Activated naive CD4-positive, alpha-beta T cell treated with Interleukin-2 at 50 U/mL for 16 hours (primary cell): ENCODE measurements around the gene MAML2.

ENCODE experiments used
- DNase-seq: peaks from one replicate; pipeline ENCODE4 v3.0.0-alpha.2; 2020

The MAML2 gene

DNA sequence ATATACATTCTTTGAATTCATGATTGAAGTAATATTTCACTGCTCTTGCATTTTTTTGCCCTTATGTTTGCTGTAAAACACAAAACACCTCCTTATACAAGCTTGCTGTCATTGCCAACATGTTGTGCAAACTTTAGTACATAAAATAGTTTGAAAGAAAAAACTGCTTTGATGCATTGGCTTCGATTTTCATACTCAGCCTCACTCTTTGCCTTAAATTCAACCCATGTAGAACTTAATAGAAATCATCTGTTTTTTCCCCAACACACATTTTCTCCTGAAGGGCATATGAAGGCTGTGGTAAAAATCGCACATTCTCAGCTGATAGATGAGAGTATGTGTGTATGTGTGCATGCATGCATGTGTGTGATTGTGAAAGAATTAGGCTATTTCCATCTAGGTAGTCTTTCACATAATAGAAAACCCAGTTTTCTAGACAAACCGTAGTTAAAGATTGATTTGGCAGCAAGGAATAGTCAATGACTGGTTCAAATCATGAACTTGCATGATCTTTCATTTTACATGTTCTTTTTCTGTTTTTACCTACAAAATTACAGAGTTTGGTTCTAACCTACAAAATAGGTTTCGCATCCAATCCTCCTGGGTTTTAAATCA lies 346.3 kb downstream of the MAML2 start:
- DNase-seq, result no peak

DNA sequence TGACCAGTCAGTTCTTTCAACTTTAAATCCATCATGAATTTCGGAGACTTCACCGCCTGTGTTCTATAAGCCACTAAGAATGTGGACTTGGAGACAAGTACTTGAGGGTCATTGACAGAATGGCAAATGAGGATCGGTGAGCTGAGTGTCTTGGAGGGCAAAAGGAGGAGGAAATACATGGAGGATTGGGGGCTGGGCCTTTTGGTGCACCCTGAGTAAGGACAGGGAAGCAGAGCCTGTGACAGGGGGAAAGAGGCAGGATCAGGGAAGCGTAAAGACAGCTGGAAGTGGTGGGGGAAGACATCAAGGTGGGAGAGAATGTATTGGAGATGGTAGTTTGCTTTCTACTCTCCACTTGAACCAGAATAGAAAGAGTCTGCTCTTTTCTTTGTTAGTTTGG lies 348.7 kb downstream of the MAML2 start:
- DNase-seq, result no peak

DNA sequence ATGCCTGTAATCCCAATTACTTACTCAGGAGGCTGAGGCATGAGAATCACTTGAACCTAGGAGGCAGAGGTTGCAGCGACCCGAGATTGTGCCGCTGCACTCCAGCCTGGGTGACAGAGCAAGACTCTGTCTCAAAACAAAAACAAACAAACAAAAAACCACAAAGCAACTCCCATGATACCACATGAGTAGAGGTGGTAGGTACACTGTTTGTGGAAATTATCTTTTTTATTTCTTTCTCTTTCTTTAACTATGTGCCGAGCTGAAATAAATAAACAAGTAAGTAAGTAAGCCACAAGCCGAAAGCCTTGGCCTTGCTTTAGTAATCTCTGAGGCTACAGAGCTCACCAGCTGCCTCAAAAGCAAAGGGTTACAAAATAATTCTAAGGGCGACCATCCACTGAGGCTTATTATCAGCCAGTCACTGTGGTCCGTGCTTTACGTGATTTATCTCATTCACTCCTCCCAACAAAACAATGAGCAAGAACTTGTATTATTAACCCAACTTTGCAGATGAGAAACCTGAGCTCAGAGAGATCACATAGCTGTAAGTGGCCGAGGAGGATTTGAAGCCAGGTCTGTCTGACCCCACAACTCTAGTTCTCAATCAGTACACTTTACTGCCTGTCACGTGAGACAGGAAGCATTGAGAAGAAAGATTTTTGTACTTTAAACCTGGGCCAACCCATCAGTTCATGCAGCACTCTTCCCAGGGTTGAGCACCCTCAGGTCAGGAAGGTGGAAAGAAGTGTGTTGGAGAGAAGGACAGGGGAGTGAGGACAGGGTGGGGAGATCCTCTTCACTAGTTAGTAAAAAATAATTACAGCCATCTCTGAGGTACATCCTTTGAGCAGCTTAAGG lies 349.3 kb downstream of the MAML2 start:
- no peak for DNase-seq

DNA sequence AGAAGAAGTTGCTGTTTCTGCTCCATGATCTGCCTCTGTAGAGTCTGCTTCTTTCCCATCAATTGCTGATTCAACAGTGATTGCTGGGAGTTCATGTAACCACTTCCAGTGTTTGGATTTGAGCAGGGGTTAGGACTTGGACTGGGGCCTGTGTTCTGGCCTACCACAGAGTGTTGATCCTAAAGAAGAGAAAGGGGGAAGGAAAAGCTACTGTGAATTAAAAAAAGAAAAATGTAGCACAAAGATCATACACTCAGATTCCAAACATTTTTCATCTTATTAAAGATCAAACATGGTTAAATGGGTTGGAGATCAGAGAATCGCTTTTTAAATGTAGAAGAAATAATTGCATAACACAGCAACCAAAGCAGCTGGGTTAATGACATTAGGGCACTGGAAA lies 351.4 kb downstream of the MAML2 start:
- no peak for DNase-seq

DNA sequence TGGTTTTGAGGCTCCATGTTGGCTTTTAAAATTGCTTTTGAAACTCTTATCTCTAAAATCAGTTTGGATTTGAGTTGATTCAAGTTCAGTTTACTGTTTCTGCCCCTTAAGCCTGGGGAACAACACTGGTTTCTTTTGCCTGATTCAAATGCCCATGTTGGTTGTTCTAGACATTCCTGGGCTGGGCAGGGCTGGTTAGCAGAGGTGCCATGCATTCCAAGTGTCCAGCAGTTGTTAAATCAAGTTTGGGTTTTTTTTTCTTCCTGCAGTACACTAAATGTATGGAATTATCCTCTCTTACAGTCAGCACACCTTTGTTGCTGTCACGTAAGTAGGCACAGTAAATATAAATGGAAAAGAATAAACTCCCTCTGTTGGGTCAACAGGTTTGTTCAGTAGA lies 351.9 kb downstream of the MAML2 start:
- DNase-seq, result no peak

DNA sequence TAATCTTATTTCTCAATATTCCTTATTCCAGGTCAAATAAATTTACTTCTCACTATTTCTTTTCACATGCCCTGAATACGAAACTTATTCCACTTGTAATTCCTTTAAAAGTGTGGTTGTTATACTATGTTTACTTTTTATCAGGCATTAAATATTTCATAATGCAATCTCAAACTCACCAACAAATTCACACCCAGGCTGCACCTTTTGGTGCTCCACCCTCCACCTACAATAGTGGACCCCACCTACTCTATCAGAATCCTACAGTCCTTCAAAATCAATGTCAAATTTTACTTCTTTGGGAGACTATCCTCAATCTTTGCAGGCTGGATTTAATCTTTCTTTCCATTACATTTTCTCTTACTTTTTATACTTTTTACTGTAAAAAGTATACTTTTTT lies 353.2 kb downstream of the MAML2 start:
- no peak for DNase-seq

DNA sequence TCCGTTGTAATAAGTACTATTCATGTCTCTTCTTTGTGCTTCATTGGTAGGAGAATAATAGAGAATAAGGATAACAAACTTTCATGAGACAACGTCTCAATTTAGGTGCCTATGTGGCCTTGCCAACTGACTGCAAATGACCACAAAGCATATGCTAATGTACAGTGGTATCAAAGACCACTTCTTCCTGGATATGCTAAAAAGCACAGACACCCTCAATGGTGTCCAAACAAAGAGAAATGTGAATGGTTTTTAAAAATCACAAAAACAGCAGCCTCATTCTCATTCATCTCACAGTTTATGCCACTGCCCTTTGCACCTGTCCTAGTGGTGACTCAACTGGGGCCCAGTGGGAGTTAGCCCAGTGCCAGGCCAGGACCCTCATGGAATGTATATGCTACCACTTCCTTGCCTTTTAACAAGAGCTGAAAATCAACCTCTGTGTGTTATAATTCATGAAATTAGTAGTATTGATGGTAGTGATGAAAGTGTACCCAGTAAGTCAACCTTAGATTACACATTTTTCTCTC lies 353.9 kb downstream of the MAML2 start:
- DNase-seq, result no peak

DNA sequence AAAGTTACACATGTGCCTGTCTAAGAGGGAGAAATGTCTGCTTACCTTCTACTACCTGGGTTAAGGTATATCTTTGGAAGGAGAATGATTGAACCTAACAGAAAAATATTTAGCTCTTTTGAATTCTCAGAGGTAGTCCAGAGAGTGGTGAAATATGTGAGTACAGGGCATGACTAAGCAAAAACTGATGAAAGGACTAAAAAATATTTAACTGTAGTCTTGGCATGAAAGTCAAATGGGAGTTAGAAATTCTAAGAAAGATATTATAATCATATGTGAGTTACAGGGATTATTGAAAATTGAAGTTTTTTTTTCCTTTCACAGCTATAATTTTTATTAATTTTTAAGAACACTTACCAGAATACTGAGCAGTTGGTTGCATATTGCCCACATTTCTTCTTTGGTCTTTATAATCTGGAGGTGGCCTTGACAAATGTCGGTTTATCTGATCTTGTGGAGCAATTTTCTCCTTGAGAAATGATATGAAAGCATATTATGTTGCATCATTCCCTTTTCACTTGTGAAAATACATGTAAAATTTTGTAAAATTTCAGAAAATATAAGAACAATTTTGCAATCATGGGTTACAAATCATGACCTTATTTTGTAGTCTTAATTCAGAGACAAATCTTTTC lies 357.7 kb downstream of the MAML2 start:
- no peak for DNase-seq

DNA sequence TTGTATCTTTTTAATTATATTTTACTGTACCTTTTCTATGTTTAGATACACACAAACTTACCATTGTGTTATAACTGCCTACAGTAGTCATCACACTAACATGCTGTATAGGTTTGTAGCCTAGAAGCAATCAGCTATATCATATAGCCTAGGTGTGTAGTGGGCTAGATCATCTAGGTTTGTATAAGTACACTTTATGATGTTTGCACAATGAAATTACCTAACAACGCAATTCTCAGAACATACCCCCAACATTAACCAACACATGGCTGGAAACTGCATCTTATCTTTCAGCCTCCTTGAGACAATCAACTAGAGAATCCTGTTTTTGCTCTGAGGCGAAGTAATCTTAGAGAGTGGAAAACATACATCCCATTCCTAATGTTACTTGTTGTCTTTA lies 358.9 kb downstream of the MAML2 start:
- no peak for DNase-seq

DNA sequence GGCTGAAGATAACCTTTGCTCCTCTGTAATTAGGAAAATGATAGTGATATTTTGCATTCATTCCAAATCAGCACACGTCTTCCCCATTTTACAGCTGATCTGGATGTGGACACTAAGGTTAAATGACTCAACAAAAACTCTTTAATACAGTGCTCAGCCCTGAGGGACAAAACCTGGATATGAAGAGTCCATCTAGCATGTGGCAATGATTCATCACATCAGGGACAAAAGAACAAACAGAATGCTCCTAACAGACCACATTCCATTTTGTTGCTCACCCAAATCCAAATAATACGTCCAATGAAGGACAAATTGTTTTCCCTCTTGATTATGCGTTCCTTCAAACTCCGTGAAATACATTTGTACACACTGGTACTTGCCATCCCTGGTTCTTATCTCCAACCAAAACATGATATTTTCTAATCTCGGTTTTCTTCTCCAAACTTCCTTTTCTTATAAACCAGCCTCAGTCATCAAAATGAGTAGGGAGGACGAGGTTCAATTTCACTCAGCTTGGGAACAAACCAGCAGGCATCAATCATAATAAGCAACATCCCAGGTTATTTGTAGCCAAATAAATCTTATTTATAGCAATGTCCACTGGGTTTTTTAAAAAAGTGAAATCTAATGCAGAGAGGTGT lies 365.3 kb downstream of the MAML2 start:
- DNase-seq, result no peak

DNA sequence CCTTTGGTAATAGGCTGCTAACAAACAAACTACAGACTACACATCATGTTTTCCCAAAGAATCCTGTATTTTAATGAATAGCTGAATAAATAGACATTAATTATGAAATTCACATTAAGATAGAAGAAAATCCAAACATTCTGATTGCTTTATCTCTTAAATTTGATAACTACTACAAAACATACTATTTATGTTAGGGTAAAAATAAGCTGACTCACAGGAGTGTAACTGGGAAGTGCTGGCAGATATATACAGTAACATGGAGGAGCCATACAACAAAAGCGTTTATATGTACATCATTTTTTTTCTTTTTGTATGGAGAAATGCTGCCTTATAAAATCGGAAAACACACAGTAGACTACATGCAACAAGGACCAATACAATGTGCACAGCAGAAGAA lies 366.4 kb downstream of the MAML2 start:
- DNase-seq, result no peak

DNA sequence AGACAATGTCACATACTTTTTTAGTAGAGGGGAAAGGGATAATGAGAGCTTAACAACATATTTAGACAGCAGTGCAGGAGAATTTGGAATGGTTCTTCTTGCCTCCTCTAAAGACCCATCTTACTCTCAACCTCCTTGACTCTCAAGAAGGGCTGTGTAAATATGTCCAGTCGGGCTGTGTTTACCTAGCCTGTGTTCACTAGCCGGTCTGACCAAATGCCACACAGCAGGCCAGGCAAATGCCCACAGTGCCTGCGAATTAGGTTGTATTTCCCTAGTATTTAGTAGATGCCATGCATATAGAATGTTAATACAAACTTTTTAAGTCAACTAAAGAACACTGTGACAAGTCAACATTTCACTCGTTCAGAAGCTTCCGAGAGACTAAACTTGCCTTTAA lies 367.7 kb downstream of the MAML2 start:
- no peak for DNase-seq

DNA sequence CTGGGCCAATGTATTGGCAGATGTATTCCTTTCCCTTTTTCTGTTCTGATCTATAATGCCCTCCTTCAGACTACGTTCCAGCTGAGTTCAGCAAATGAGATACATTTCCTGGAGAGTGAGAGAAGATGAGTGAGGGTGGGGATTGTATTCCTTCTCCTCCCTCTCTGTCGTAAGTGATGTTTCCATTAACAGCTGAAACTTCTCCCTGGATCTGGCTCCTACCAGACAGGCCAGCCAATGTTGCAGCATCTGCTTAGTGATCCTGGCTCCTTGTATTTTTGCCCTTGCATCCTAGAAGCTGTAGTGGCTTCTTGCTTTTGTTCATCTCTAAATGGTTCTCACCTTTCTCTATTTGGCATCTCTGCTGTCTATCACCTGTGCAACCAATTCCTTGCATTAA lies 370.9 kb downstream of the MAML2 start:
- no peak for DNase-seq

DNA sequence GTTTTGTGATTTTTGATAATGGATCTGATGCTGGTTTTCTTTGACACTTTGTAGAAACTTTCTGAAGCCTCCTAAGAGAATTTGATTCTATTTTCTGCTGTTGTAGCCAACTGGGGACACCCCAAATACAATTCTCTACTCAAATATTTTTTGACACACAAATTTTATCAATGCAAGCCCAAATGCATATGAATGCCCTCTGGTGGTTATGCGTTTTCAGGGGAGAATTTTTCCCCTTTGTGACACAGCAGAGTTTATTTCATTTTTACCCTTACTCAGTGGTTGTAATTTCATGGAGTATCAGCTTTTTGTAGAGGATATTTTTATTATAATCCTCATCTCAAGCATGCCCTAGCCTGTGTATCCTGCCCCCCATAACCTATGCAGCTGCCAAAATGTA lies 374.4 kb downstream of the MAML2 start:
- no peak for DNase-seq

DNA sequence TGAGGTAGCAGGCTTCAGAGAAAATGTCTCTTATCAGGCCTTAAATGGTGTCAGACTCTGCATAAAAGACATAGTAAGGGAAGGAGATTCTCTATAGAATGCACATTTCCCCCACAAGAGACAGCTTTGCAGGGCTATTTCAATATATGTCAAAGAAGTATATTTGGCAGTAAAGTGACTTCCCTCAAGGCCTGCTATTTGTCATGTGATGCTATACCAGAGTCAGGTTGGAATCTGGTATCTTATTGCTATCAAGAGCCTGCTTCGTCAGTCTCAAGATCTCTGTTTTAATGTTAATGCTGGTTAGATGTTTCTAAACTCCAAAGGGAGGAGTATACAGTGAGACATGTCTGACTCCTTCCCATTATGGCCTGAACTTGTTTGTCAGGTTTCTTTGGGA lies 378.7 kb downstream of the MAML2 start:
- no peak for DNase-seq

DNA sequence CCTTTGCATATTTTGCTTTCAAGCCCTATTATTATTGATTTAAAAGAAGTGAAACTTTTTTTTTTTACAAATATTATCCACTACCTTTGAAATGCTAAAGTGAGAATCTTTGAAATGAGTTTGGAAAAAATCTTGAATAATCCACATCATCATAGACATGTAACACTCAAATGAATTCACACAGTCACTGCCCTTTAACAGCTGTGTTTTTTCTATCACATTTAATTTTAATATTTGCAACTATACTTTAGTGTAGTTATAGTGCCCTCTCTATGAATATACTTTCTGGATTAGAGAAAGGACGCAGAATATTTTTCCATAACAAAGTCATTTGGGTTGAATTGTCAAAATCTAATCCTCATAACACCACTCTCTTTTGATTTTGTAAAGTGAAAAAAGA lies 381.2 kb downstream of the MAML2 start:
- DNase-seq, result no peak

DNA sequence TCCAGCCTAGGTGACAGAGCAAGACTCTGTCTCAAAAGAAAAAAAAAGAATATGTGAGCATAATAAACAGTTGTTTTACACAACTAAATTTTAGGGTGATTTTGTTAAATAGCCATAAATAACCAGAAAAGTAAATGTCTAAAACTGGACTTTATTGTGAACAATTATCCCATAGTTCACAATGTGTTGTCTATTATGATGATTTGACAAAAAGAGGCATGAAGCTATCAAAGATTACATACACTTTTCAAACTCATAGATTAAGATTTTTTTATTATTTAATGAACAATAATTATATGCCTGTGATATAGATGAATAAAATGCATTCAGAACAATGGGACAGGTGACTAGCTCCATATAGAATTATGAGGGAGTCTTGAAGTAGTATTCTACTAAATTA lies 392.1 kb downstream of the MAML2 start:
- DNase-seq, result no peak

DNA sequence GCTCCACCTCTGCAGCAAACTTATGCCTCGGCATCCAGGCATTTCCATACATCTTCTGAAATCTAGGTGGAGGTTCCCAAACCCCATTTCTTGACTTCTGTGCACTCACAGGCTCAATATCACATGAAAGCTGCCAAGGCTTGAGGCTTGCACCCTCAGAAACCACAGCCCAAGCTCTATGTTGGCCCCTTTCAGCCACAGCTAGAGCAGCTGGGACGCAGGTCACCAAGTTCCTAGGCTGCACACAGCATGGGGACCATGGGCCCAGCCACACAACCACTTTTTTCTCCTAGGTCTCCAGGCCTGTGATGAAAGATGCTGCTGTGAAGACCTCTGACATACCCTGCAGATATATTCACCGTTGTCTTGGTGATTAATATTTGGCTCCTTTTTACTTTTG lies 394.4 kb downstream of the MAML2 start:
- DNase-seq, result no peak

DNA sequence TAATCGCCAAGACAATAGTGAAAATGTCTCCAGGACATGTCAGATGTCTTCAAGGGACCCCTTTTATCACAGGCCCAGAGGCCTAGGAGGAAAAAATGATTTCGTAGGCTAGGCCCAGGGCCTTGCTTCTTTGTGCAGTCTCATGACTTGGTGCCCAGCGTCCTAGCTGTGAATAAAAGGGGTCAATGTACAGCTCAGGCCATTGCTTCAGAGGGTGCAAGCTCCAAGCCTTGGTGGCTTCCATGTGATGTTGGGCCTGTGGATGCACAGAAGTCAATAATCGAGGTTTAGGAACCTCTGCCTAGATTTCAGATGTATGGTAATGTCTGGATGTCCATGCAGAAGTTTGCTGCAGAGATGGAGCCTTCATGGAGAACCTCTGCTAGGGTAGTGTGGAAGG lies 398.4 kb downstream of the MAML2 start:
- no peak for DNase-seq

DNA sequence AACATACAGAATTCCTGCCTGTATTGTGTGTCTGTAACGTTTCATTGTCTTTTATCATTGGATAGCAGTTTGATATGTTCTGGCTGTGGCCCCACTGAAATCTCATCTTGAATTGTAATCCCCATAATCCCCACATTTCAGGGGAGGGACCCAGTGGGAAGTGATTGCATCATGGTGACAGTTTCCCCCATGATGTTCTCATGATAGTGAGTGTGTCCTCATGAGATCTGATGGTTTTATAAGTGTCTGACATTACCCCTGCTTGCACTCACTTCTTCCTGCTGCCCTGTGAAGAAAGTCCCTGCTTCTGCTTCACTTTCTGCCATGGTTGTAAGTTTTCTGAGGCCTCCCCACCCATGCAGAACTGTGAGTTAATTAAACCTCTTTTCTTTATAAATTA lies 399.4 kb downstream of the MAML2 start:
- DNase-seq, result no peak

DNA sequence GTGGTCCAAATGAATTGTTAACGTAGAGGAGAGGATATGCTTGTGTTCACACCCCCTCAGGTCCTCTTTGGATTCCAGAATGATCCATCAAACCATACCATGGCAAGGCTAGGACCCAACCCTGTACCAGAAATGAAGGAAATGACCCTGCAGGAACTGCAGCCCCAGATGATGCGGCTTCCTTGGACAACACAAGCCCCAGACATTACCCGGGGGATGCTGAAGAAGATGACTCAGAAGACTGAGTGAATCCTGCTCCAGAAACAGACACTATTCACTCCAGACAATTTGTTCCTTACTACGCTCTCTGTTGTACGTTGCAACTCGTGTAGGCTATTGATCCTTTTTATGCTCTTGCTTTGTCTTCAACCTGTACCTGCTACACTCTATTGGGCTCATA lies 403.9 kb downstream of the MAML2 start:
- no peak for DNase-seq

DNA sequence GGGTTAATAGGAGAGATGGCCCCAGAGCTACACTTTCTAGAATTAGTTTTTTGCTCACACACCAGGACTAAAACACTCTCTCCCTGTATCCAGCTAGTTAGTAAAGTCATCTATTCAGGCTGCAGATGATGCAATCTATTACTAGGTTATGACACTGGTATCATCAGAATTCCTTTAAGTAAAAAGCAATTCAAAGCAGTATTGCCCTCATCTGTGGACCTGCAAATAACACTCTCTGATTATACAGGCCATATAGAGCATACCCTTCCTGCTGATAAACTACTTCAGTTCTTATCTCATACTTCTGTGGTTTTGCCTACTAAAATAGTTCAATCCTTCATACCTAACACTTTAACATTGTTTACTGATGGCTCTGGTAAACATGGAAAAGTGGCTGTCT lies 405.6 kb downstream of the MAML2 start:
- no peak for DNase-seq

DNA sequence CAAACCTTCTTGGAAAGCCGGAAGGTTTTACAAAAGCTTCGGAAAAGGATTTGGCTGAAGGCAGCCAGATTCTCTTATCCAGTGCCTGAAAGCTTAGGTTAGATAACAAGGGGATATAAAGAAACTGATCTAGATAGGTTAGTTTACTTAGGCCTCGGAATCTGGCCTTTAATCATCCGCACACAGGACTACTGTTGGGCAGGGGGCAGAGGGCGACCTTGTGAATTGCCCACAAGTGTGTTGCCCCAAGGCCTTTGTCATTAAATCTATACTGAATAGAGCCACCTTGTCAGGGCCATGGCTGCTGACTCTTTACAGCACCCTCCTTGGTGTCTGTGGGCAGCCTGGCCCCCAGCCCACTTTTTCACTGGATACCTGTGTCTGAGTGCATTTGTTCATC lies 409.4 kb downstream of the MAML2 start:
- no peak for DNase-seq

DNA sequence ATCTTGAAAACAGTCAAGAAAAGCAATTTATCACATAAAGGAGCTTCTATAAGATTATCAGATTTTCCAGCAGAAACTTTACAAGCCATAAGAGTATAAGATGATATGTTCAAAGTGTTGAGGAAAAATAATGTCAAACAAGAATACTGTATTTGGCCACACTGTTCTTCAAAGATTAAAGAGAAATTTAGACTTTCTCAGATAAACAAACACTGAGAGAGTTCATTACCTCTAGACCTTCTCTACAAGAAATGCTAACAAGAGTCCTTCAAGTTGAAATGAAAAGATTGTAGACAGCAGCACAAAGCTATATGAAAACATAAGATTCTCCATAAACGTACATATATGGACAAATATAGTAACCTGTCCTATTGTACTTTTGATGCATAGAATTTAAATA lies 411.1 kb downstream of the MAML2 start:
- no peak for DNase-seq
